Neural cell (in vitro differentiated cells): ENCODE measurements around the gene JMJD1C.

Source experiments
- CTCF ChIP-seq: fragments of 450-650 bp; IDR thresholded peaks from 2 replicates; pipeline ENCODE4 v1.5.1; 2014; ENCODE audit warnings: antibody characterized with exemption, mild to moderate bottlenecking, moderate library complexity; ENCODE audit not compliant: poor library complexity, severe bottlenecking
- EP300 ChIP-seq: fragments of 450-650 bp; conservative IDR thresholded peaks from 2 replicates; pipeline ENCODE4 v1.6.1; 2014; ENCODE audit warnings: antibody characterized with exemption, mild to moderate bottlenecking, moderate library complexity; ENCODE audit not compliant: poor library complexity, severe bottlenecking
- EZH2 ChIP-seq: fragments of 200-600, 300-800 bp; shearing (Covaris generic), sonication (generic); IDR thresholded peaks from 2 replicates; pipeline ENCODE4 v1.6.1; 2014; ENCODE audit warnings: antibody characterized with exemption, low read length, borderline replicate concordance, mild to moderate bottlenecking; ENCODE audit not compliant: insufficient read depth, poor library complexity, severe bottlenecking
- POLR2AphosphoS5 ChIP-seq: IDR thresholded peaks from 2 replicates; pipeline ENCODE4 v1.6.1; 2012

- no peak for TF ChIP-seq CTCF
- no peak for TF ChIP-seq EZH2
- no peak for TF ChIP-seq EP300
- TF ChIP-seq POLR2AphosphoS5 = no peak
Observed at GRCh38 chr10:63430091-63430998, 35.4 kb downstream of the JMJD1C start.
